OCI-LY7 (cell line): ENCODE results near the gene RNF213.
"Not testable (repeated sequence)": the region's sequence is repeated elsewhere in the genome, so short reads cannot be mapped to it uniquely, and the experiment has no call there.

ENCODE experiments used
- EZH2phosphoT487 ChIP-seq: fragments of 200-600 bp; sonication (generic); IDR thresholded peaks from 2 replicates; pipeline ENCODE4 v1.6.1; 2018; ENCODE audit warnings: low read depth, borderline replicate concordance, mild to moderate bottlenecking, mixed run types, antibody characterized with exemption, low read length, moderate library complexity, mixed read lengths
- TF ChIP-seq, protein P1 (sequence below): fragments of 200-600 bp; sonication (generic); conservative IDR thresholded peaks from 2 replicates; pipeline ENCODE4 v1.5.1; 2014; ENCODE audit warnings: mild to moderate bottlenecking, antibody characterized with exemption, low read length, moderate library complexity, mixed read lengths

DNA sequence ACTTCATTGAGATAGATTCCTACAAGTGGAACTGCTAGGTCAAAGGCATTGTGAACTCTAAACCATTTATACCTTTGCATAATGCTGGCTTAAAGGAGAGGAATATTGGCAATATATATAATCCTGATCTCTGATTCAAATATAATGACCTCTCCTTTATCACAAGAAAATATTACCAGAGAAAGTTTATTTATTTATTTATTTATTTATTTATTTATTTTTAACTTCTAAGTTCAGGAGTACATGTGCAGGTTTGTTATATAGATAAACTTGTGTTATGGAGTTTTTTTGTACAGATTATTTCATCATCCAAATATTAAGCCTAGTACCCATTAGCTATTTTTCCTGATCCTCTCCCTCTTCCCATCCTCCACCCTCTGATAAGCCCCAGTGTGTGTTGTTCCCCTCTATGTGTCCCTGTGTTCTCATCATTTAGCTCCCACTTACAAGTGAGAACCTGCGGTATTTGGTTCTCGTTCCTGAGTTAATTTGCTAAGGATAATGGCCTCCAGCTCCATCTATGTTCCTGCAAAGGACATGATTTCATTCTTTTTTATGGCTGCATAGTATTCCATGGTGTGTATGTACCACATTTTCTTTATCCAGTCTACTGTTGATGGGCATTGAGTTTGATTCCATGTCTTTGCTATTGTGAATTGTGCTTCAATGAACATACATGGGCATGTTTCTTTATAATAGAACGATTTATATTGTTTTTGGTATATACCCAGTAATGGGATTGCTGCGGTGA lies 38.9 kb downstream of the RNF213 start:
- TF ChIP-seq, protein P1, sequence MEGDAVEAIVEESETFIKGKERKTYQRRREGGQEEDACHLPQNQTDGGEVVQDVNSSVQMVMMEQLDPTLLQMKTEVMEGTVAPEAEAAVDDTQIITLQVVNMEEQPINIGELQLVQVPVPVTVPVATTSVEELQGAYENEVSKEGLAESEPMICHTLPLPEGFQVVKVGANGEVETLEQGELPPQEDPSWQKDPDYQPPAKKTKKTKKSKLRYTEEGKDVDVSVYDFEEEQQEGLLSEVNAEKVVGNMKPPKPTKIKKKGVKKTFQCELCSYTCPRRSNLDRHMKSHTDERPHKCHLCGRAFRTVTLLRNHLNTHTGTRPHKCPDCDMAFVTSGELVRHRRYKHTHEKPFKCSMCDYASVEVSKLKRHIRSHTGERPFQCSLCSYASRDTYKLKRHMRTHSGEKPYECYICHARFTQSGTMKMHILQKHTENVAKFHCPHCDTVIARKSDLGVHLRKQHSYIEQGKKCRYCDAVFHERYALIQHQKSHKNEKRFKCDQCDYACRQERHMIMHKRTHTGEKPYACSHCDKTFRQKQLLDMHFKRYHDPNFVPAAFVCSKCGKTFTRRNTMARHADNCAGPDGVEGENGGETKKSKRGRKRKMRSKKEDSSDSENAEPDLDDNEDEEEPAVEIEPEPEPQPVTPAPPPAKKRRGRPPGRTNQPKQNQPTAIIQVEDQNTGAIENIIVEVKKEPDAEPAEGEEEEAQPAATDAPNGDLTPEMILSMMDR: not testable (repeated sequence)
- TF ChIP-seq EZH2phosphoT487: not testable (repeated sequence)
